Stimulated activated CD4-positive, alpha-beta T cell treated with anti-CD3 and anti-CD28 coated beads, Interleukin-15, amount 100 ng/mL, for 48 hours (primary cell): ENCODE results near the gene SPDL1.
"Not testable (repeated sequence)": the region's sequence is repeated elsewhere in the genome, so short reads cannot be mapped to it uniquely, and the experiment has no call there.

ENCODE experiments used
- DNase-seq, 2 donors: peaks; one replicate each; pipeline ENCODE4 v3.0.0-alpha.2; 2020; ENCODE audit warnings: low read depth in 2 of 2

Gene SPDL1

GRCh38 chr5:169571355-169571754, 12.2 kb upstream of the SPDL1 start:
- DNase-seq, result no peak

- no peak for DNase-seq
These were observed 9.4 kb upstream of the SPDL1 start for GRCh38 chr5:169574134-169574646.

GRCh38 chr5:169576181-169576598, 7.4 kb upstream of the SPDL1 start:
- DNase-seq, result no peak

GRCh38 chr5:169577951-169578350, 5.6 kb upstream of the SPDL1 start:
- no peak for DNase-seq

GRCh38 chr5:169580964-169581363, 2.6 kb upstream of the SPDL1 start:
- DNase-seq, result no peak

- DNase-seq, result peak; percentile 14 to 55
These were observed 1.9 kb upstream of the SPDL1 start for GRCh38 chr5:169581580-169582227.

GRCh38 chr5:169583101-169583423, 511 bp upstream of the SPDL1 start:
- no peak for DNase-seq

- no peak for DNase-seq
These were observed 1.5 kb downstream of the SPDL1 start for GRCh38 chr5:169584998-169585451.

GRCh38 chr5:169590602-169591001, 7.0 kb downstream of the SPDL1 start:
- DNase-seq, result no peak

- no peak for DNase-seq
These were observed 8.1 kb downstream of the SPDL1 start for GRCh38 chr5:169591636-169592035.

- DNase-seq, result no peak
These were observed 9.5 kb downstream of the SPDL1 start for GRCh38 chr5:169592937-169593650.

- DNase-seq, result no peak
These were observed 11.7 kb downstream of the SPDL1 start for GRCh38 chr5:169595172-169595820.

- DNase-seq, result no peak
These were observed 15.9 kb downstream of the SPDL1 start for GRCh38 chr5:169599451-169599850.

GRCh38 chr5:169602535-169602934, 19.0 kb downstream of the SPDL1 start:
- no peak for DNase-seq

- no peak for DNase-seq
These were observed 22.7 kb downstream of the SPDL1 start for GRCh38 chr5:169606279-169606678.

GRCh38 chr5:169607882-169608281, 24.3 kb downstream of the SPDL1 start:
- no peak for DNase-seq

GRCh38 chr5:169609716-169610115, 26.1 kb downstream of the SPDL1 start:
- DNase-seq, result no peak

GRCh38 chr5:169610606-169611005, 27.0 kb downstream of the SPDL1 start:
- no peak for DNase-seq

- DNase-seq, result no peak
These were observed 32.0 kb downstream of the SPDL1 start for GRCh38 chr5:169615561-169615960.

- DNase-seq, result not testable (repeated sequence)
These were observed 40.7 kb downstream of the SPDL1 start for GRCh38 chr5:169624307-169624706.

GRCh38 chr5:169626779-169627178, 43.2 kb downstream of the SPDL1 start:
- no peak for DNase-seq

GRCh38 chr5:169627551-169627950, 44.0 kb downstream of the SPDL1 start:
- no peak for DNase-seq

GRCh38 chr5:169628892-169629291, 45.3 kb downstream of the SPDL1 start:
- DNase-seq, result no peak
